Vagina (tissue), 2 donors: ENCODE results near the gene TBC1D4. TPM values are rescaled to one million over a fixed set of nuclear protein-coding genes. Genes with fewer than 3 reads are reported as not detected.

Source experiments
- DNase-seq, 2 donors: peaks; one replicate each; pipeline ENCODE4 v3.0.0-alpha.2; 2017; ENCODE audit errors: extremely low spot score in 2 of 2
- H3K27ac ChIP-seq: fragments of 200-600 bp; sonication (generic); one replicate; pipeline ENCODE4 v1.5.1; 2019
- H3K27me3 ChIP-seq: fragments of 200-600 bp; sonication (generic); one replicate; pipeline ENCODE4 v1.5.1; 2019
- H3K36me3 ChIP-seq, 2 donors: fragments of 200-600 bp; sonication (generic); one replicate each; pipeline ENCODE4 v1.5.1; 2017 to 2019
- H3K4me1 ChIP-seq: fragments of 200-600 bp; sonication (generic); one replicate; pipeline ENCODE4 v1.5.1; 2019
- H3K4me3 ChIP-seq, 2 donors: fragments of 200-600 bp; sonication (generic); 1 replicate in 1 of 2; 2 replicates in 1 of 2; pipeline ENCODE4 v1.5.1; 2016 to 2019
- H3K9me3 ChIP-seq: fragments of 200-600 bp; sonication (generic); one replicate; pipeline ENCODE4 v1.5.1; 2019
- POLR2A ChIP-seq, 2 donors: fragments of 450-650 bp; IDR thresholded peaks; one replicate each; pipeline ENCODE4 v1.6.1; 2017; ENCODE audit warnings: antibody characterized with exemption in 2 of 2, mild to moderate bottlenecking in 2 of 2, moderate library complexity in 2 of 2
- POLR2AphosphoS5 ChIP-seq, 2 donors: sonication (generic); formaldehyde crosslinking; IDR thresholded peaks; one replicate each; pipeline ENCODE4 v1.9.0; 2017; ENCODE audit warnings: antibody characterized with exemption in 2 of 2, mild to moderate bottlenecking in 2 of 2, low read depth in 1 of 2; ENCODE audit not compliant: insufficient read depth in 1 of 2
- intact Hi-C: fragments of 100-400 bp; cut with DNase I; formaldehyde crosslinking; loops from one replicate; pipeline ENCODE4 v1.15.1; 2023
- total RNA-seq: library from RNA; depleted of rRNA; stranded (reverse); fragments of >200 nt; gene quantifications from one replicate; pipeline ENCODE4 v1.2.3, GENCODE V29; 2016
- TF ChIP-seq, protein P1 (sequence below), 3 experiments: fragments of 450-650 bp in 2 of 3; fragments of 200-600 bp in 1 of 3; sonication (generic) in 1 of 3; IDR thresholded peaks; one replicate each; pipeline ENCODE4 v1.5.1; 2017 to 2019; ENCODE audit warnings: antibody characterized with exemption in 3 of 3, mild to moderate bottlenecking in 2 of 3, moderate library complexity in 2 of 3

Gene TBC1D4
- total RNA-seq, 1 donor from 2014 or later: 25.0 TPM

DNA sequence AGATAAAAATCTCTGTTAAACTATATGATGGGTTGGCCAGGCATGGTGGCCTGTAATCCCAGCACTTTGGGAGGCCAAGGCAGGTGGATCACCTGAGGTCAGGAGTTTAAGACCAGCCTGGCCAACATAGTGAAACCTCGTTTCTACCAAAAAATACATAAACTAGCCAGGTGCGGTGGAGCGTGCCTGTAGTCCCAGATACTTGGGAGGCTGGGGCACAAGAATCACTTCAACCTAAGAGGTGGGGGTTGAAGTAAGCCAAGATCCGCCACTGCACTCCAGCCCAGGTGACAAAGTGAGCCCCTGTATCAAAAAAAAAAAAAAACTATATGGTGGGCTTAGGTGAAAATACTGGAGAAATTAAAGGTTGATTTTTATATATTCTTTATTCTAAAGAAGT, 11.3 kb downstream of the TBC1D4 start:
- no peak overlapping the region for H3K27ac ChIP-seq
- TF ChIP-seq, protein P1, sequence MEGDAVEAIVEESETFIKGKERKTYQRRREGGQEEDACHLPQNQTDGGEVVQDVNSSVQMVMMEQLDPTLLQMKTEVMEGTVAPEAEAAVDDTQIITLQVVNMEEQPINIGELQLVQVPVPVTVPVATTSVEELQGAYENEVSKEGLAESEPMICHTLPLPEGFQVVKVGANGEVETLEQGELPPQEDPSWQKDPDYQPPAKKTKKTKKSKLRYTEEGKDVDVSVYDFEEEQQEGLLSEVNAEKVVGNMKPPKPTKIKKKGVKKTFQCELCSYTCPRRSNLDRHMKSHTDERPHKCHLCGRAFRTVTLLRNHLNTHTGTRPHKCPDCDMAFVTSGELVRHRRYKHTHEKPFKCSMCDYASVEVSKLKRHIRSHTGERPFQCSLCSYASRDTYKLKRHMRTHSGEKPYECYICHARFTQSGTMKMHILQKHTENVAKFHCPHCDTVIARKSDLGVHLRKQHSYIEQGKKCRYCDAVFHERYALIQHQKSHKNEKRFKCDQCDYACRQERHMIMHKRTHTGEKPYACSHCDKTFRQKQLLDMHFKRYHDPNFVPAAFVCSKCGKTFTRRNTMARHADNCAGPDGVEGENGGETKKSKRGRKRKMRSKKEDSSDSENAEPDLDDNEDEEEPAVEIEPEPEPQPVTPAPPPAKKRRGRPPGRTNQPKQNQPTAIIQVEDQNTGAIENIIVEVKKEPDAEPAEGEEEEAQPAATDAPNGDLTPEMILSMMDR (IDR thresholded peaks at IDR 0.05): no peak
- TF ChIP-seq POLR2A (IDR thresholded peaks at IDR 0.05) (no peak), POLR2AphosphoS5 (IDR thresholded peaks at IDR 0.05; ENCODE audit: insufficient read depth in 1 of 2, low read depth in 1 of 2) (no peak)
- no peaks in the 10 kb centered on the region for H3K36me3 ChIP-seq
- H3K4me1 ChIP-seq: peaks cover 24% of the 10 kb centered on the region
- DNase-seq: no peak
- H3K27me3 ChIP-seq: no peaks in the 10 kb centered on the region
- no peaks in the 10 kb centered on the region for H3K9me3 ChIP-seq
- intact Hi-C loops: no loop called here
- H3K4me3 ChIP-seq: no peak overlapping the region

DNA sequence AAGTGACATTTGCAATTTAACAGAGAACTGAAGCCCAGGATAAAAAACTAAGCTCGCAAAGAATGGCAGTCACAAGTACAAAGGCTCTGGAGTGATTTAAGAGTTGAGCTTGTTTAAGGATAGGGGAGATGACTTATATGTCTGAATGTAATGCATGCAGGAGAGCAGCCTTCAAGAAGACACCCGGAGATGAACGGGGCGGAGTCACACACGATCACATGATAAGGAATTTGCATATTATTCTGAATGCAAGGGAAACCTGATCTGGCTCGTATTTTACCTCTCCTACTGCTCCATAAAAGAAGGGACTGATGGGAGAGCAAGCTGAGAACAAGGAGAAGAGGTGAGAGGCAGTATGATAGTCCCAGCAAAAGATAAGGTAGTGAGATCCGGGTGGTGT, 12.9 kb downstream of the TBC1D4 start:
- intact Hi-C loops: no loop called here
- DNase-seq: no peak
- TF ChIP-seq, protein P1 (IDR thresholded peaks at IDR 0.05): no peak
- TF ChIP-seq POLR2A (IDR thresholded peaks at IDR 0.05) (no peak), POLR2AphosphoS5 (IDR thresholded peaks at IDR 0.05; ENCODE audit: insufficient read depth in 1 of 2, low read depth in 1 of 2) (no peak)
- peaks cover 24% of the 10 kb centered on the region for H3K4me1 ChIP-seq
- H3K27me3 ChIP-seq: no peaks in the 10 kb centered on the region
- H3K4me3 ChIP-seq: no peak overlapping the region
- H3K36me3 ChIP-seq: no peaks in the 10 kb centered on the region
- H3K27ac ChIP-seq: no peak overlapping the region
- H3K9me3 ChIP-seq: no peaks in the 10 kb centered on the region

DNA sequence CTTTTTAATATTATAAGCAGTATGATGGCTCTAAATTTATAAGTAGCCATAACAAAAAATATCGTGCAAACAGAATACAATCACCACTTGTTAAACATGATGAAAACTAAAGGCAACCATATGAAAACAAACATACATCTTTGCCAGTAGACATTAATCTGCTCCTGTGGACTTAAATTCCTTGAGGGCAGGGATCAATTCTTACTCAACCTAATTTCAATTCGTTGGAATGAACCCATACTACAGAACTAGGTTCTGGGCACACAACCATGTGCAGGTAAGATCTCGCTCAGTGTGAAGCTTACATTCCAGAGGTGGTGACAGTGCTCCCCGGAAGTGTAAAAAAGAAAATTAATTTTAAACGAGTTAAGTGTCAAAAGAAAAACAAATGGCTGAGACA, 13.4 kb downstream of the TBC1D4 start:
- Histone ChIP-seq H3K27me3 (no peaks in the 10 kb centered on the region), H3K36me3 (no peaks in the 10 kb centered on the region), H3K9me3 (no peaks in the 10 kb centered on the region), H3K4me3 (no peak overlapping the region), H3K4me1 (peaks cover 24% of the 10 kb centered on the region), H3K27ac (no peak overlapping the region)
- no peak for TF ChIP-seq POLR2AphosphoS5 (IDR thresholded peaks at IDR 0.05; ENCODE audit: insufficient read depth in 1 of 2, low read depth in 1 of 2)
- intact Hi-C loops: no loop called here
- no peak for DNase-seq

DNA sequence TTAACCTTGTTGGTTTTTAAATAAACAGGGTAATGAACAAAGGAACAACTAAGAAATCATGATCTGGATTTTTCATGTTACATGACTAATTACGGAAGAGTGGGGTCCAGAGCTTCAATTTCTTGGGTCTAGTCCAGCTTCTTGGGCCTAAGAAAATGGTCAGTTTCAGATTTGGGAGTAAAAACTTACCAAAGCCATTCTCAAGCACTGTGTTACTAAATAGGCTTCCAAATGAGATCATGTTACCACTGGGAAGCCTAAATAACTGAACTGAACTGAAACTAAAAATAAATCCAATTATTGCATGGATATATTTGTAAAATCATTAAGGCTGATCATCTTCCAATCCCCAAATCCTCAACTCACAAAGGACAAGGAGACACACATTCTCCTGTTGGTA, 13.9 kb downstream of the TBC1D4 start:
- Histone ChIP-seq H3K36me3 (no peaks in the 10 kb centered on the region), H3K9me3 (no peaks in the 10 kb centered on the region), H3K27ac (no peak overlapping the region), H3K4me3 (no peak overlapping the region), H3K4me1 (peaks cover 24% of the 10 kb centered on the region), H3K27me3 (no peaks in the 10 kb centered on the region)
- no peak for DNase-seq
- intact Hi-C loops: no loop called here
- TF ChIP-seq, protein P1 (IDR thresholded peaks at IDR 0.05): no peak
- TF ChIP-seq POLR2AphosphoS5 (IDR thresholded peaks at IDR 0.05; ENCODE audit: insufficient read depth in 1 of 2, low read depth in 1 of 2) (no peak), POLR2A (IDR thresholded peaks at IDR 0.05) (no peak)

DNA sequence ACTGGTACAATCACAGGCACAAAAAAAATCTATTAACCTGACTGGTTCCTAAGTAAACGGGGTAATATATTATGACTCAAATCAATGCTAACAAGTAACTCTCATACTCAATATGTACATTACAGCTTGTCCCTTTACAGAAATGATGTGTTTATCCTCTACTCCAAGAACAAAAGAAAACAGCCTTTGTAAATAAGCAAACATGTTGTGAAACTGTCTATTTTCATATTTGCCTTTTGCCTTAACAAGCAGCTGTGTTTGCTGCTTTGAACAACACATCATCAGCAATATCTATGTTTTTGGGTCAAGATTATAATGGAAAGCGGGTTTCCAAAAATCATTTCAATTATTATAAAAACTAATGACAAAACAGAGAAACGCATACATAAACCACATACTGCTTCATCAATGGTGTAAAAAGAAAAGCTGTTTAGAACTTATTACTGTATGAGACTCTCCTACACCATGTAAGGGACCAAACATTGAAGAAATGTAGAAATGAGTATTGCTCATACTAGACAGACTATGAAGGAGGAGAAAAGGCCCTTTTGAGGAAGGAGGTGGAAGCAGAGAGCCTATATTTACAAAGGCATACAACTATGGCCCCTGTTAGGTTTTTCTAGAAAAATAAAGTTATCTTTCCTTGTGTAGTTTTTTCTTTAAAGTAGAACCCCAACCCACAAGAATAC, 14.8 kb downstream of the TBC1D4 start:
- intact Hi-C loops: no loop called here
- no peaks in the 10 kb centered on the region for H3K27me3 ChIP-seq
- DNase-seq: no peak
- H3K4me3 ChIP-seq: no peak overlapping the region
- no peaks in the 10 kb centered on the region for H3K9me3 ChIP-seq
- peaks cover 24% of the 10 kb centered on the region for H3K4me1 ChIP-seq
- no peaks in the 10 kb centered on the region for H3K36me3 ChIP-seq
- TF ChIP-seq POLR2A (IDR thresholded peaks at IDR 0.05) (no peak), POLR2AphosphoS5 (IDR thresholded peaks at IDR 0.05; ENCODE audit: insufficient read depth in 1 of 2, low read depth in 1 of 2) (no peak)
- TF ChIP-seq, protein P1 (IDR thresholded peaks at IDR 0.05): no peak
- no peak overlapping the region for H3K27ac ChIP-seq
